K562 (cell line): ENCODE results near the gene TAS2R19.

Source experiments
- CBFA2T2 ChIP-seq: fragments of 450-650 bp; conservative IDR thresholded peaks from 2 replicates; pipeline ENCODE4 v1.6.1; 2017; ENCODE audit warnings: mild to moderate bottlenecking
- ZNF133 ChIP-seq: fragments of 250-450 bp; sonication (Bioruptor Pico); IDR thresholded peaks from 2 replicates; pipeline ENCODE4 v1.4.0; 2020; ENCODE audit warnings: mild to moderate bottlenecking
- TF ChIP-seq, protein P1 (sequence below), 3 experiments: IDR thresholded peaks in 2 of 3; conservative IDR thresholded peaks in 1 of 3; 2 replicates each; pipeline ENCODE4 v1.5.1; 2011 to 2012; ENCODE audit warnings: low read length in 3 of 3, mild to moderate bottlenecking in 3 of 3, control low read depth in 2 of 3, improper control_type of control experiment in 1 of 3, inconsistent platforms in 1 of 3, low read depth in 1 of 3, mixed read lengths in 1 of 3, moderate library complexity in 1 of 3; ENCODE audit not compliant: insufficient read depth in 2 of 3
- TF ChIP-seq, protein P2 (sequence below): fragments of 450-650 bp; IDR thresholded peaks from 2 replicates; pipeline ENCODE4 v1.6.1; 2016; ENCODE audit warnings: antibody characterized with exemption

DNA sequence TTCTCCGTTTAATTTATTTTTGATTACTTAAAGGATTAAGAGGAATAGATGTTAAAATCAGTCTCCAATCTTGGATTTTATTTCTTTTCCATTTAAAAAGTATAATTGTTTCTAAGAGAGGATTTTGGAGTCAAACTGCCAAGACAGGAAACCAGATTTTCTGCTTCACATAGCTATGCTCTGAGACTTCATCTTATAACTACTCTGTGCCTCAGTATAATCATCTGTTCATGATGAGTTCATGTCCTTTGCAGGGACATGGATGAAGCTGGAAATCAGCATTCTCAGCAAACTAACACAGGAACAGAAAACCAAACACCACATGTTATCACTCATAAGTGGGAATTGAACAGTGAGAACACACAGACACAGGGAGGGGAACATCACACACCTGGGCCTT lies 17.7 kb upstream of the TAS2R19 start:
- TF ChIP-seq, protein P1, sequence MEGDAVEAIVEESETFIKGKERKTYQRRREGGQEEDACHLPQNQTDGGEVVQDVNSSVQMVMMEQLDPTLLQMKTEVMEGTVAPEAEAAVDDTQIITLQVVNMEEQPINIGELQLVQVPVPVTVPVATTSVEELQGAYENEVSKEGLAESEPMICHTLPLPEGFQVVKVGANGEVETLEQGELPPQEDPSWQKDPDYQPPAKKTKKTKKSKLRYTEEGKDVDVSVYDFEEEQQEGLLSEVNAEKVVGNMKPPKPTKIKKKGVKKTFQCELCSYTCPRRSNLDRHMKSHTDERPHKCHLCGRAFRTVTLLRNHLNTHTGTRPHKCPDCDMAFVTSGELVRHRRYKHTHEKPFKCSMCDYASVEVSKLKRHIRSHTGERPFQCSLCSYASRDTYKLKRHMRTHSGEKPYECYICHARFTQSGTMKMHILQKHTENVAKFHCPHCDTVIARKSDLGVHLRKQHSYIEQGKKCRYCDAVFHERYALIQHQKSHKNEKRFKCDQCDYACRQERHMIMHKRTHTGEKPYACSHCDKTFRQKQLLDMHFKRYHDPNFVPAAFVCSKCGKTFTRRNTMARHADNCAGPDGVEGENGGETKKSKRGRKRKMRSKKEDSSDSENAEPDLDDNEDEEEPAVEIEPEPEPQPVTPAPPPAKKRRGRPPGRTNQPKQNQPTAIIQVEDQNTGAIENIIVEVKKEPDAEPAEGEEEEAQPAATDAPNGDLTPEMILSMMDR (IDR thresholded peaks at IDR 0.05 in 2 of 3, conservative IDR thresholded peaks at IDR 0.05 in 1 of 3; ENCODE audit: insufficient read depth in 2 of 3, low read depth in 1 of 3, low read length in 3 of 3) = no peak
- TF ChIP-seq, protein P2, sequence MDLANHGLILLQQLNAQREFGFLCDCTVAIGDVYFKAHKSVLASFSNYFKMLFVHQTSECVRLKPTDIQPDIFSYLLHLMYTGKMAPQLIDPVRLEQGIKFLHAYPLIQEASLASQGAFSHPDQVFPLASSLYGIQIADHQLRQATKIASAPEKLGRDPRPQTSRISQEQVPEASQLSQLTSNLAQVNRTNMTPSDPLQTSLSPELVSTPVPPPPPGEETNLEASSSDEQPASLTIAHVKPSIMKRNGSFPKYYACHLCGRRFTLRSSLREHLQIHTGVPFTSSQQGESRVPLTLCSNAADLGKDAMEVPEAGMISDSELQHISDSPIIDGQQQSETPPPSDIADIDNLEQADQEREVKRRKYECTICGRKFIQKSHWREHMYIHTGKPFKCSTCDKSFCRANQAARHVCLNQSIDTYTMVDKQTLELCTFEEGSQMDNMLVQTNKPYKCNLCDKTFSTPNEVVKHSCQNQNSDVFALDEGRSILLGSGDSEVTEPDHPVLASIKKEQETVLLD = no peak
- TF ChIP-seq ZNF133 (CRISPR knock-in tag) (no peak), CBFA2T2 (no peak)
